Body of pancreas (tissue), 4 donors: ENCODE results near the gene PSMD6. TPM values are rescaled to one million over a fixed set of nuclear protein-coding genes. Genes with fewer than 3 reads are reported as not detected.

Experiments
- ATAC-seq: fragments of 150-250 bp; one replicate; pipeline ENCODE4 v1.9.1; 2016
- DNase-seq, 4 donors: peaks; one replicate each; pipeline ENCODE4 v3.0.0-alpha.2; 2019
- H3K27ac ChIP-seq, 4 donors: fragments of 200-600 bp; sonication (generic); 1 replicate in 3 of 4; 2 replicates in 1 of 4; pipeline versions ENCODE4 v1.5.1 to v1.6.1; 2016 to 2019; ENCODE audit warnings: mild to moderate bottlenecking in 1 of 4, mixed read lengths in 1 of 4, moderate library complexity in 1 of 4
- H3K27me3 ChIP-seq, 2 donors: fragments of 200-600 bp; sonication (generic); one replicate each; pipeline ENCODE4 v1.6.0; 2016; ENCODE audit warnings: mild to moderate bottlenecking in 1 of 2
- H3K36me3 ChIP-seq, 2 donors: fragments of 200-600 bp; sonication (generic); replicated peaks in 1 of 2; 2 replicates each; pipeline ENCODE4 v1.5.1; 2016; ENCODE audit warnings: low read depth in 2 of 2; ENCODE audit not compliant: insufficient read depth in 1 of 2
- H3K4me1 ChIP-seq: fragments of 200-600 bp; sonication (generic); one replicate; pipeline ENCODE4 v1.6.0; 2016
- H3K4me3 ChIP-seq, 2 donors: fragments of 200-600 bp; sonication (generic); 1 replicate in 1 of 2; 2 replicates in 1 of 2; pipeline ENCODE4 v1.5.1; 2016 to 2019
- H3K9me3 ChIP-seq, 3 donors: fragments of 200-600 bp; sonication (generic); 1 replicate in 2 of 3; 2 replicates in 1 of 3; pipeline ENCODE4 v1.5.1; 2016
- POLR2A ChIP-seq, 3 donors: fragments of 450-650 bp; IDR thresholded peaks; one replicate each; pipeline ENCODE4 v1.6.1; 2016; ENCODE audit warnings: antibody characterized with exemption in 3 of 3, mild to moderate bottlenecking in 2 of 3
- WGBS, 2 donors: methylation state at CpG; one replicate each; pipeline ENCODE4 v1.1.5; 2017; 5-methylcytosine and 5-hydroxymethylcytosine counted together
- intact Hi-C: fragments of 100-400 bp; cut with DNase I; formaldehyde crosslinking; loops from one replicate; pipeline ENCODE4 v1.15.1; 2023
- total RNA-seq, 2 donors: library from RNA; depleted of rRNA; stranded (reverse); fragments of >200 nt; gene quantifications; one replicate each; pipeline ENCODE4 v1.1.0, GENCODE V29; 2016
- TF ChIP-seq, protein P1 (sequence below), 7 experiments: fragments of 450-650 bp in 4 of 7; fragments of 200-600 bp in 3 of 7; sonication (generic) in 3 of 7; IDR thresholded peaks; one replicate each; pipeline ENCODE4 v1.5.1; 2016 to 2019; ENCODE audit warnings: antibody characterized with exemption in 7 of 7

The PSMD6 gene
- total RNA-seq, 2 donors from 2014 or later = 88.7 to 98.3 TPM

DNA sequence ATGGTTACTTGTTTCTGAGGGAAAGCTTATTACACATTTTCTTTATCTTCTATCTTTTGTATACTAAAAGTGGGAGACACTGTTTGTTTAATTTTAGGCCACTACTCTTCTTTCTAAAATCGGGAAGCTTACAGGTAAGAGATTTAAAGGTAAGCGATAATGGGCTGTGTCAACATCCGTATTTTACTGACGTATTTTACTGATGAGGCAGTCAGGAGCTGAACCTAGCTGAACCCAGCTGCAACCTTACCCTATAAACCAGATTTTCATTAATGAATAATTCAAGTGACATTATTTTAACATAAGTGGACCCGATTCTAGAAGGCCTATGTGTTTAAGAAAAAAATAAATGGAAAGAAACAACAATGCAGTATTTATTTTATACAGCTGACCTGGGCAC lies 13.1 kb downstream of the PSMD6 start:
- no peaks in the 10 kb centered on the region for H3K9me3 ChIP-seq
- H3K4me1 ChIP-seq = peaks cover 99% of the 10 kb centered on the region
- H3K27me3 ChIP-seq = no peaks in the 10 kb centered on the region
- H3K4me3 ChIP-seq = no peak overlapping the region
- DNase-seq (peak in 1 of 4 donors; percentile 58), ATAC-seq (peak; percentile 34)
- intact Hi-C loops = no loop called here
- TF ChIP-seq, protein P1, sequence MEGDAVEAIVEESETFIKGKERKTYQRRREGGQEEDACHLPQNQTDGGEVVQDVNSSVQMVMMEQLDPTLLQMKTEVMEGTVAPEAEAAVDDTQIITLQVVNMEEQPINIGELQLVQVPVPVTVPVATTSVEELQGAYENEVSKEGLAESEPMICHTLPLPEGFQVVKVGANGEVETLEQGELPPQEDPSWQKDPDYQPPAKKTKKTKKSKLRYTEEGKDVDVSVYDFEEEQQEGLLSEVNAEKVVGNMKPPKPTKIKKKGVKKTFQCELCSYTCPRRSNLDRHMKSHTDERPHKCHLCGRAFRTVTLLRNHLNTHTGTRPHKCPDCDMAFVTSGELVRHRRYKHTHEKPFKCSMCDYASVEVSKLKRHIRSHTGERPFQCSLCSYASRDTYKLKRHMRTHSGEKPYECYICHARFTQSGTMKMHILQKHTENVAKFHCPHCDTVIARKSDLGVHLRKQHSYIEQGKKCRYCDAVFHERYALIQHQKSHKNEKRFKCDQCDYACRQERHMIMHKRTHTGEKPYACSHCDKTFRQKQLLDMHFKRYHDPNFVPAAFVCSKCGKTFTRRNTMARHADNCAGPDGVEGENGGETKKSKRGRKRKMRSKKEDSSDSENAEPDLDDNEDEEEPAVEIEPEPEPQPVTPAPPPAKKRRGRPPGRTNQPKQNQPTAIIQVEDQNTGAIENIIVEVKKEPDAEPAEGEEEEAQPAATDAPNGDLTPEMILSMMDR (IDR thresholded peaks at IDR 0.05) = no peak
- TF ChIP-seq POLR2A (IDR thresholded peaks at IDR 0.05) = no peak
- 26 to 27% methylated on average over 5 of the region's 5 CpGs for WGBS, 2 donors
- H3K36me3 ChIP-seq = peaks cover 0 to 33% of the 10 kb centered on the region in 2 donors
- peak overlapping the region; percentile 33 to 87 (median 68) for H3K27ac ChIP-seq

DNA sequence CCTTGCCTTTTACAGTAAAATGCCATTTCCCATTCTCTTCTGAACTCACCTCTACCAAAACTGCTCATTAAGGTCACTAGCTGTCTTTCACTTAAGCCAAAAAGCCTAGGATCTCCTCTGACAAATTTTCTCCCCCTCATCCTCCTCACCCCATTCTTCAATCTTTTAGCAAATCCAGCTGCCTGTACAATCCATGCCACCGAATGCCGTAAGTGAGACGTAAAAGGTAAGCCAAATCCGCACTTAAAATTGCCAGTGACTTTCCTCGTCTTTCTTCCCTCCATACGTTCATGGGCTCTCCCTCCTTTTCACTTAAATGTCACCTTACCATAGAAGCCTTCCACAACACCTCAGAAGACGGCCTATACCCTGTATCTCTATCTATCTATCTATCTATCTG lies 13.8 kb downstream of the PSMD6 start:
- TF ChIP-seq POLR2A (IDR thresholded peaks at IDR 0.05) = no peak
- TF ChIP-seq, protein P1 (IDR thresholded peaks at IDR 0.05) = no peak
- Histone ChIP-seq H3K36me3 (peaks cover 0 to 33% of the 10 kb centered on the region in 2 donors), H3K4me3 (no peak overlapping the region), H3K4me1 (peaks cover 99% of the 10 kb centered on the region), H3K27ac (peak overlapping the region; percentile 33 to 87 (median 68)), H3K27me3 (no peaks in the 10 kb centered on the region), H3K9me3 (no peaks in the 10 kb centered on the region)
- ATAC-seq (no peak), DNase-seq (no peak)
- WGBS, 2 donors = 69 to 74% methylated on average over 7 of the region's 7 CpGs
- intact Hi-C loops = no loop called here

DNA sequence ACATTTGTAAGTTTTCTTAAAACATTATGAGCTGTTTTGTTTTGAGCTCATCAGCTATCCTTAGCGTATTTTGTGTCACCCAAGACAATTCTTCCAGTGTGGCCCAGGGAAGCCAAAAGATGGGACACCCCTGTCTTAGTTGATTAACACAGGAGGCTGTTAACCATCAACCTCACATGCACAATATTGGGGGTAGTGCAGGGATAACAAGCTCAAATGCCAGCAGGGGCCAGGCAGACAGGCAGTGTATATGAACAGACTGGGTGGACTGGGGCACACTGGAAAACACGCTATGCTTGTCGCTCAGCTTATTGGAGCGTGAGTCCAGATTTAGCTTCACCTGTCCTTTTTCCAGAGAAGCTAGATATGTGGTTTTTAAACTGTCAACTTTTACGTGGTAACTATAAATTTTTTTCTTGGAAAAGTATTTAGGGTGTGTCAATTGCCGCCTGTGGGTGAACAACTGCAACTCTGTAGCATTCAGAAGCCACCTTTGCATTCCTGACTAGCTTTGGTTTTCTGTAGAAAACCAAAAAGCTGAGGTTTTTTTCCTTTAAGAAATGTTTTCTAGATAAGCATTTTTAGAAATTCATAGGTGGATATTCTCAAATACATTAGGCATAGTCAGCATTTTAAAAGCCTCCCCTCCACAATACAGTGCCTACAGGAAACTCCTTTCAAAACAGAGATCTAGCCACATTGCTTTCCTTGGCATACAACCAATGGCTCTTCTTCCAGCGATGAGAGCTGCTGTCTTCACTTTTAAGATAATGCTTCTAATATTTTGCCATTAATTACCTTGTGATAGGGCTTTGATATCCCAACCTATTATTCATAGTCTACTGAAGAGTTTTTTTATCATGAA lies 14.6 kb downstream of the PSMD6 start:
- no peak for TF ChIP-seq POLR2A (IDR thresholded peaks at IDR 0.05)
- TF ChIP-seq, protein P1 (IDR thresholded peaks at IDR 0.05) = no peak
- 50 to 65% methylated on average over 7 of the region's 7 CpGs for WGBS, 2 donors
- Histone ChIP-seq H3K4me1 (peaks cover 99% of the 10 kb centered on the region), H3K4me3 (no peak overlapping the region), H3K36me3 (peaks cover 0 to 30% of the 10 kb centered on the region in 2 donors), H3K9me3 (peaks cover 0 to 1% (median 0%) of the 10 kb centered on the region in 3 donors), H3K27me3 (no peaks in the 10 kb centered on the region), H3K27ac (peak overlapping the region; percentile 23 to 87 (median 68))
- intact Hi-C loops = no loop called here
- ATAC-seq (no peak), DNase-seq (no peak)

DNA sequence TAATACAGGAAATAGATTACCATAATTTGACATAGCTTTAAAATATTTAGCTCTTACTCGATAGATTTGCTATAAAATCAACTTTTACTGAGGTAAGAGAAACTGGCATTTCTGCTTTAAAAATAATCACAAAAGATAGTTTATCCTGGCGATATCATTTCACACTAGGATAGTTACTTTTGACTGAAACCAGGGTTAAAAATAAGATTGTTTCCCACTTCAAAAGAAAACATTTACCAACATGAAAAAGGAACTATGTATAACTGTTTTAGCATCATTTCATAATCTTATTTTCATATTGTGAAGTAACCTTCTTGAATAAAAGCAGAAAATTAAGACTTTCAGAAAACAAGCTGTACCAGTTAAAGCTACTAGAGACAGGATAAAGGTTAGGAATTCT lies 15.3 kb downstream of the PSMD6 start:
- no peak for DNase-seq
- WGBS, 2 donors = 33 to 35% methylated on average over 2 of the region's 2 CpGs
- Histone ChIP-seq H3K27ac (peak overlapping the region; percentile 0 to 87 (median 48)), H3K27me3 (no peaks in the 10 kb centered on the region), H3K36me3 (peaks cover 0 to 23% of the 10 kb centered on the region in 2 donors), H3K9me3 (peaks cover 0 to 4% (median 0%) of the 10 kb centered on the region in 3 donors), H3K4me3 (no peak overlapping the region), H3K4me1 (peaks cover 96% of the 10 kb centered on the region)
- ATAC-seq = no peak
- TF ChIP-seq POLR2A (IDR thresholded peaks at IDR 0.05) = no peak
- TF ChIP-seq, protein P1 (IDR thresholded peaks at IDR 0.05) = no peak
- intact Hi-C loops = no loop called here
